Activated CD4-positive, alpha-beta T cell treated with anti-CD3 and anti-CD28 coated beads, Interleukin-2, amount 10 ng/mL, durations not matched to agents 7 days and 5 days (primary cell): ENCODE results near the gene RNGTT. TPM values are rescaled to one million over a fixed set of nuclear protein-coding genes. Genes with fewer than 3 reads are reported as not detected.
"Not testable (repeated sequence)": the region's sequence is repeated elsewhere in the genome, so short reads cannot be mapped to it uniquely, and the experiment has no call there.

ENCODE experiments used
- CTCF ChIA-PET: fragments of 350-600 bp; sonication (Branson Sonifier 250); formaldehyde crosslinking; loops from one replicate; lab custom pipeline; 2021; ENCODE audit warnings: antibody characterized with exemption; lab: Charles Lee
- POLR2A ChIA-PET: fragments of 350-600 bp; sonication (Branson Sonifier 250); formaldehyde crosslinking; loops from one replicate; lab custom pipeline; 2021; ENCODE audit warnings: antibody characterized with exemption; lab: Charles Lee
- DNase-seq: peaks from one replicate; pipeline ENCODE4 v3.0.0-alpha.2; 2020
- H3K27ac Mint-ChIP-seq: one replicate; pipeline ENCODE4 v1.8.0; 2021; ENCODE audit warnings: mild to moderate bottlenecking, moderate library complexity, mixed read lengths
- H3K27me3 Mint-ChIP-seq: one replicate; pipeline ENCODE4 v1.8.0; 2021; ENCODE audit warnings: mixed read lengths
- H3K36me3 Mint-ChIP-seq: one replicate; pipeline ENCODE4 v1.8.0; 2021; ENCODE audit warnings: low read depth, mixed read lengths
- H3K4me1 Mint-ChIP-seq: one replicate; pipeline ENCODE4 v1.8.0; 2021; ENCODE audit warnings: mixed read lengths
- H3K4me3 Mint-ChIP-seq: one replicate; pipeline ENCODE4 v1.8.0; 2021; ENCODE audit warnings: mild to moderate bottlenecking, moderate library complexity, mixed read lengths
- H3K9me3 Mint-ChIP-seq: one replicate; pipeline ENCODE4 v1.8.0; 2021; ENCODE audit warnings: mixed read lengths
- total RNA-seq, 2 experiments: library from RNA; stranded (reverse); gene quantifications; one replicate each; pipeline ENCODE4 v1.2.3, GENCODE V29; 2021

RNGTT gene
- total RNA-seq, 2 experiments from 2014 or later, result 18.9 to 21.3 TPM

GRCh38 chr6:88840796-88841539, 122.5 kb downstream of the RNGTT start:
- POLR2A ChIA-PET, result no interaction called here
- no peak for DNase-seq
- H3K4me1 Mint-ChIP-seq, result no peaks in the 10 kb centered on the region
- CTCF ChIA-PET, result no interaction called here
- H3K36me3 Mint-ChIP-seq, result peaks cover 46% of the 10 kb centered on the region
- H3K27me3 Mint-ChIP-seq, result no peaks in the 10 kb centered on the region
- H3K4me3 Mint-ChIP-seq, result no peak overlapping the region
- peaks cover 8% of the 10 kb centered on the region for H3K9me3 Mint-ChIP-seq
- no peak overlapping the region for H3K27ac Mint-ChIP-seq

- no peak for DNase-seq
- H3K4me1 Mint-ChIP-seq, result no peaks in the 10 kb centered on the region
- CTCF ChIA-PET, result no interaction called here
- H3K36me3 Mint-ChIP-seq, result peaks cover 47% of the 10 kb centered on the region
- POLR2A ChIA-PET, result no interaction called here
- no peaks in the 10 kb centered on the region for H3K27me3 Mint-ChIP-seq
- H3K9me3 Mint-ChIP-seq, result peaks cover 11% of the 10 kb centered on the region
- no peak overlapping the region for H3K27ac Mint-ChIP-seq
- no peak overlapping the region for H3K4me3 Mint-ChIP-seq
Observed at GRCh38 chr6:88840289-88840688, 123.1 kb downstream of the RNGTT start.

GRCh38 chr6:88839280-88839679, 124.1 kb downstream of the RNGTT start:
- H3K4me3 Mint-ChIP-seq, result no peak overlapping the region
- no peak overlapping the region for H3K27ac Mint-ChIP-seq
- H3K27me3 Mint-ChIP-seq, result no peaks in the 10 kb centered on the region
- H3K4me1 Mint-ChIP-seq, result no peaks in the 10 kb centered on the region
- ChIA-PET CTCF (no interaction called here), POLR2A (no interaction called here)
- H3K9me3 Mint-ChIP-seq, result peaks cover 16% of the 10 kb centered on the region
- no peak for DNase-seq
- H3K36me3 Mint-ChIP-seq, result peaks cover 49% of the 10 kb centered on the region

- CTCF ChIA-PET, result interaction anchor here (0.6 to 2.4 kb wide), 2 partner anchors 10 to 130 kb away, joined by 3 to 5 read pairs; no protein-coding TSS in a partner anchor
- POLR2A ChIA-PET, result interaction anchor here (0.6 kb wide), 1 partner anchor 34 kb away, joined by 4 read pairs; no protein-coding TSS in a partner anchor
- Mint-ChIP-seq H3K27ac (no peak overlapping the region), H3K36me3 (peaks cover 61% of the 10 kb centered on the region), H3K4me3 (no peak overlapping the region), H3K4me1 (no peaks in the 10 kb centered on the region), H3K27me3 (no peaks in the 10 kb centered on the region), H3K9me3 (peaks cover 42% of the 10 kb centered on the region)
- no peak for DNase-seq
Observed at GRCh38 chr6:88835210-88835609, 128.2 kb downstream of the RNGTT start.

- H3K4me1 Mint-ChIP-seq, DNase-seq, POLR2A ChIA-PET, H3K27ac Mint-ChIP-seq, H3K27me3 Mint-ChIP-seq, CTCF ChIA-PET, H3K4me3 Mint-ChIP-seq: not testable (repeated sequence)
- H3K36me3 Mint-ChIP-seq, result peaks cover 69% of the 10 kb centered on the region
- peaks cover 49% of the 10 kb centered on the region for H3K9me3 Mint-ChIP-seq
Observed at GRCh38 chr6:88833071-88833470, 130.3 kb downstream of the RNGTT start.

GRCh38 chr6:88827599-88827998, 135.8 kb downstream of the RNGTT start:
- POLR2A ChIA-PET, CTCF ChIA-PET, H3K27ac Mint-ChIP-seq, DNase-seq, H3K27me3 Mint-ChIP-seq, H3K4me1 Mint-ChIP-seq, H3K4me3 Mint-ChIP-seq: not testable (repeated sequence)
- peaks cover 26% of the 10 kb centered on the region for H3K9me3 Mint-ChIP-seq
- peaks cover 47% of the 10 kb centered on the region for H3K36me3 Mint-ChIP-seq

- H3K4me3 Mint-ChIP-seq, result no peak overlapping the region
- POLR2A ChIA-PET, result no interaction called here
- no peaks in the 10 kb centered on the region for H3K27me3 Mint-ChIP-seq
- H3K4me1 Mint-ChIP-seq, result no peaks in the 10 kb centered on the region
- CTCF ChIA-PET, result no interaction called here
- no peak overlapping the region for H3K27ac Mint-ChIP-seq
- H3K9me3 Mint-ChIP-seq, result peaks cover 10% of the 10 kb centered on the region
- H3K36me3 Mint-ChIP-seq, result peaks cover 32% of the 10 kb centered on the region
- no peak for DNase-seq
Observed at GRCh38 chr6:88825856-88826255, 137.6 kb downstream of the RNGTT start.

GRCh38 chr6:88823998-88824397, 139.4 kb downstream of the RNGTT start:
- CTCF ChIA-PET, result interaction anchor here (0.6 kb wide), 1 partner anchor 1288 kb away, joined by 5 read pairs; no protein-coding TSS in a partner anchor
- H3K36me3 Mint-ChIP-seq, result peaks cover 17% of the 10 kb centered on the region
- no peaks in the 10 kb centered on the region for H3K9me3 Mint-ChIP-seq
- H3K4me1 Mint-ChIP-seq, result peaks cover 2% of the 10 kb centered on the region
- no peak overlapping the region for H3K4me3 Mint-ChIP-seq
- POLR2A ChIA-PET, result no interaction called here
- no peak for DNase-seq
- no peaks in the 10 kb centered on the region for H3K27me3 Mint-ChIP-seq
- no peak overlapping the region for H3K27ac Mint-ChIP-seq

- peaks cover 2% of the 10 kb centered on the region for H3K4me1 Mint-ChIP-seq
- no peaks in the 10 kb centered on the region for H3K27me3 Mint-ChIP-seq
- DNase-seq, result no peak
- peaks cover 12% of the 10 kb centered on the region for H3K36me3 Mint-ChIP-seq
- H3K4me3 Mint-ChIP-seq, result no peak overlapping the region
- no peaks in the 10 kb centered on the region for H3K9me3 Mint-ChIP-seq
- ChIA-PET POLR2A (no interaction called here), CTCF (no interaction called here)
- H3K27ac Mint-ChIP-seq, result no peak overlapping the region
Observed at GRCh38 chr6:88815491-88815890, 147.9 kb downstream of the RNGTT start.

- no peak for DNase-seq
- Mint-ChIP-seq H3K4me1 (peaks cover 2% of the 10 kb centered on the region), H3K9me3 (no peaks in the 10 kb centered on the region), H3K36me3 (peaks cover 12% of the 10 kb centered on the region), H3K27me3 (no peaks in the 10 kb centered on the region), H3K27ac (no peak overlapping the region), H3K4me3 (no peak overlapping the region)
- CTCF ChIA-PET, result interaction anchor here (0.6 kb wide), 1 partner anchor 878 kb away, joined by 3 read pairs; no protein-coding TSS in a partner anchor
- POLR2A ChIA-PET, result no interaction called here
Observed at GRCh38 chr6:88814909-88815308, 148.5 kb downstream of the RNGTT start.

- POLR2A ChIA-PET, result no interaction called here
- no peak for DNase-seq
Observed at GRCh38 chr6:88813045-88813444, 150.4 kb downstream of the RNGTT start.

GRCh38 chr6:88810701-88811100, 152.7 kb downstream of the RNGTT start:
- Mint-ChIP-seq H3K36me3 (peaks cover 27% of the 10 kb centered on the region), H3K27ac (no peak overlapping the region), H3K27me3 (no peaks in the 10 kb centered on the region), H3K4me3 (no peak overlapping the region), H3K4me1 (peaks cover 3% of the 10 kb centered on the region), H3K9me3 (peaks cover 14% of the 10 kb centered on the region)
- ChIA-PET CTCF (no interaction called here), POLR2A (no interaction called here)
- no peak for DNase-seq

More at GRCh38 chr6:88813045-88813444, 150.4 kb downstream of the RNGTT start:
- H3K27me3 Mint-ChIP-seq, result no peaks in the 10 kb centered on the region
- H3K36me3 Mint-ChIP-seq, result peaks cover 15% of the 10 kb centered on the region
- H3K4me1 Mint-ChIP-seq, result no peaks in the 10 kb centered on the region
- no peak overlapping the region for H3K27ac Mint-ChIP-seq
- CTCF ChIA-PET, result no interaction called here
- no peak overlapping the region for H3K4me3 Mint-ChIP-seq
- H3K9me3 Mint-ChIP-seq, result no peaks in the 10 kb centered on the region

- ChIA-PET CTCF (no interaction called here), POLR2A (no interaction called here)
- Mint-ChIP-seq H3K4me3 (no peak overlapping the region), H3K36me3 (peaks cover 30% of the 10 kb centered on the region), H3K9me3 (peaks cover 14% of the 10 kb centered on the region), H3K27me3 (no peaks in the 10 kb centered on the region), H3K4me1 (peaks cover 9% of the 10 kb centered on the region), H3K27ac (no peak overlapping the region)
- no peak for DNase-seq
Observed at GRCh38 chr6:88810089-88810488, 153.3 kb downstream of the RNGTT start.
